ENCODE data around the gene LAMC3. TPM values are rescaled to one million over a fixed set of nuclear protein-coding genes. Genes with fewer than 3 reads are reported as not detected.

LAMC3 gene
- total RNA-seq, 1 donor from 2014 or later: 30.1 TPM

- DNase-seq (ENCODE audit: low spot score): no peak
- Mint-ChIP-seq H3K4me1 (ENCODE audit: unreplicated experiment) (no peaks in the 10 kb centered on the region), H3K36me3 (ENCODE audit: low read depth, unreplicated experiment) (peaks cover 3% of the 10 kb centered on the region), H3K9me3 (ENCODE audit: unreplicated experiment) (no peaks in the 10 kb centered on the region), H3K27ac (ENCODE audit: unreplicated experiment) (no peak overlapping the region), H3K4me3 (ENCODE audit: unreplicated experiment) (no peak overlapping the region), H3K27me3 (ENCODE audit: unreplicated experiment) (peaks cover 3% of the 10 kb centered on the region)
- TF ChIP-seq CTCF (IDR thresholded peaks at IDR 0.05; ENCODE audit: unreplicated experiment): no peak
Measured at GRCh38 chr9:131085370-131086122, 76.6 kb downstream of the LAMC3 start.

- H3K36me3 Mint-ChIP-seq (ENCODE audit: low read depth, unreplicated experiment): peaks cover 3% of the 10 kb centered on the region
- no peak overlapping the region for H3K27ac Mint-ChIP-seq (ENCODE audit: unreplicated experiment)
- no peaks in the 10 kb centered on the region for H3K4me1 Mint-ChIP-seq (ENCODE audit: unreplicated experiment)
Measured at GRCh38 chr9:131087354-131087893, 78.5 kb downstream of the LAMC3 start.

GRCh38 chr9:131090025-131090787 lies 81.2 kb downstream of the LAMC3 start:
- H3K4me1 Mint-ChIP-seq (ENCODE audit: unreplicated experiment): no peaks in the 10 kb centered on the region

More at GRCh38 chr9:131087354-131087893, 78.5 kb downstream of the LAMC3 start:
- no peak for DNase-seq (ENCODE audit: low spot score)
- Mint-ChIP-seq H3K27me3 (ENCODE audit: unreplicated experiment) (peaks cover 2% of the 10 kb centered on the region), H3K9me3 (ENCODE audit: unreplicated experiment) (no peaks in the 10 kb centered on the region), H3K4me3 (ENCODE audit: unreplicated experiment) (no peak overlapping the region)
- no peak for TF ChIP-seq CTCF (IDR thresholded peaks at IDR 0.05; ENCODE audit: unreplicated experiment)

GRCh38 chr9:131091352-131091992 lies 82.5 kb downstream of the LAMC3 start:
- no peak for DNase-seq (ENCODE audit: low spot score)
- Mint-ChIP-seq H3K4me1 (ENCODE audit: unreplicated experiment) (peaks cover 5% of the 10 kb centered on the region), H3K9me3 (ENCODE audit: unreplicated experiment) (no peaks in the 10 kb centered on the region), H3K36me3 (ENCODE audit: low read depth, unreplicated experiment) (peaks cover 3% of the 10 kb centered on the region), H3K4me3 (ENCODE audit: unreplicated experiment) (no peak overlapping the region), H3K27me3 (ENCODE audit: unreplicated experiment) (peaks cover 14% of the 10 kb centered on the region), H3K27ac (ENCODE audit: unreplicated experiment) (no peak overlapping the region)
- no peak for TF ChIP-seq CTCF (IDR thresholded peaks at IDR 0.05; ENCODE audit: unreplicated experiment)

More at GRCh38 chr9:131090025-131090787, 81.2 kb downstream of the LAMC3 start:
- H3K27ac Mint-ChIP-seq (ENCODE audit: unreplicated experiment): no peak overlapping the region
- peaks cover 3% of the 10 kb centered on the region for H3K36me3 Mint-ChIP-seq (ENCODE audit: low read depth, unreplicated experiment)
- no peak for TF ChIP-seq CTCF (IDR thresholded peaks at IDR 0.05; ENCODE audit: unreplicated experiment)
- H3K9me3 Mint-ChIP-seq (ENCODE audit: unreplicated experiment): no peaks in the 10 kb centered on the region
- no peak overlapping the region for H3K4me3 Mint-ChIP-seq (ENCODE audit: unreplicated experiment)
- H3K27me3 Mint-ChIP-seq (ENCODE audit: unreplicated experiment): peaks cover 7% of the 10 kb centered on the region
- DNase-seq (ENCODE audit: low spot score): no peak
